Stimulated activated CD4-positive, alpha-beta T cell treated with anti-CD3 and anti-CD28 coated beads, Interleukin-15, amount 100 ng/mL, for 1 hour (primary cell): ENCODE measurements around the gene UCHL5.
"Not testable (repeated sequence)": the region's sequence is repeated elsewhere in the genome, so short reads cannot be mapped to it uniquely, and the experiment has no call there.

Experiments
- DNase-seq, 2 donors: peaks; one replicate each; pipeline ENCODE4 v3.0.0-alpha.2; 2020; ENCODE audit warnings: low read depth in 1 of 2, low spot score in 1 of 2

UCHL5 gene

DNA sequence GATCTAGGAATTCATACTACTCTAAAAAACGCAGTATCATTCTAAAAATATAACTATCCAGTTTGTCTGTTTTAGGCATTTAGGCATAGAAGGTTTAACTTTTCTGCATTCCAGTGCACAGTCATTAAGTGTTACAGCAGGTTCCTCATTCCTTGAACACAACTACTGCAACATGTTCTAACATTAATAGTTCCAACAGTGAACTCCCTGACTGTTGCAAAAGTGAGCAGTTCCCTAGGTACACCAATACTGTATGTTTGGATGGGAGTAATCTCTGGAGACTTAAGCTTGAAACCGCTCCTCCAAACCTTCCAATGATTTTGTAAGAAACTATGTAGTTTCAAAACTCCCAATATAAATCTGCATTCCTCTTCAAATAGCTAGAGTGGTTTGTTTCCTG is 46.2 kb downstream of the UCHL5 start:
- DNase-seq = no peak

GRCh38 chr1:193011406-193011805 is 47.8 kb downstream of the UCHL5 start:
- DNase-seq = no peak

- DNase-seq = no peak
These were observed 49.7 kb downstream of the UCHL5 start for GRCh38 chr1:193009501-193009900.

- no peak for DNase-seq
These were observed 53.4 kb downstream of the UCHL5 start for GRCh38 chr1:193005785-193006184.

DNA sequence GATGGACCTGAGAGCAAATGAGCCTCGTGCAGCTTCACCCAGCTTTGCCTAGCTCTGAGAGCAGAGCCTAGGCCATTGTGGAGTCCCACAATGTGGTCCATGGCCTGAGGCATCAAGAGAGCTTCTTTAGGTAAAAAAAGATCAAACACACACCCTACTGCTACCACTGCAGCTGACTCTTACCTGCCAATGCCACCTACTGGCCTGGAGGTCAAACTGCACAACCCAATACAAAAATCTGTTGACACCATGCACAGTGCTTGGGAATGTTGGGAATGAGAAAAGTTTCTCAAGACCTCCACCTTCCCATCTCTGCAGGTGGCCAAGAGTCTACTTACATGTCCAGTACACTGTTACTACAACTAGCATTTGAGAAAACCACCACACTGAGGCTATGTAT is 60.6 kb downstream of the UCHL5 start:
- no peak for DNase-seq

DNA sequence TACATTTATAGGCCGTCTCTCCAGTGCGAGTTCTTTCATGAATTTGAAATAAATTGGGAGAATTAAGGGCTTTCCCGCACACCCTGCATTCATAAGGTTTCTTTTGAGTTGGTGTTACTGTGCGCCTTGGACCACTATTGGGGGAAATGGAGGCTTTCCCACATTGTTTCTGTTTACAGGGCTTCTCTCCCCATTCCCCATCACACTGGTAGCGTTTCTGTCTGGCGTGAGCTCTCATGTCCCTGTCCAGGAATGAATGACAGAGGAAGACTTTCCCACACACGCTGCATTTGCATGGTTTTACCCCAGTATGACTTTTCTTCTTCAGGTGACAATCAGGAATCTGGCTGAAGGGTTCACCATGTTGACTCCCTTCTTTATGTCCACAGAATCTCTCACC is 65.0 kb downstream of the UCHL5 start:
- DNase-seq = no peak

GRCh38 chr1:192993426-192994085 is 65.6 kb downstream of the UCHL5 start:
- no peak for DNase-seq

DNA sequence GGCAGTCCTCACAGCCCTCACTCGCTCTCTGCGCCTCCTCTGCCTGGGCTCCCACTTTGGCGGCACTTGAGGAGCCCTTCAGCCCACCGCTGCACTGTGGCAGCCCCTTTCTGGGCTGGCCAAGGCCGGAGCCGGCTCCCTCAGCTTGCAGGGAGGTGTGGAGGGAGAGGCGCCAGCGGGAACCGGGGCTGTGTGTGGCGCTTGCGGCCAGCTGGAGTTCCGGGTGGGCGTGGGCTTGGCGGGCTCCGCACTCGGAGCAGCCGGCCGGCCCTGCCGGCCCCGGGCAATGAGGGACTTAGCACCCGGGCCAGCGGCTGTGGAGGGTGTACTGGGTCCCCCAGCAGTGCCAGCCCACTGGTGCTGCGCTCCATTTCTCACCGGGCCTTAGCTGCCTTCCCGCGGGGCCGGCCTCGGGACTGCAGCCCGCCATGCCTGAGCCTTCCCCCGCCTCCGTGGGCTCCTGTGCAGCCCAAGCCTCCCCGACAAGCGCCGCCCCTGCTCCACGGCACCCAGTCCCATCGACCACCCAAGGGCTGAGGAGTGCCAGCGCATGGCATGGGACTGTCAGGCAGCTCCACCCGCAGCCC is 72.3 kb downstream of the UCHL5 start:
- not testable (repeated sequence) for DNase-seq

DNA sequence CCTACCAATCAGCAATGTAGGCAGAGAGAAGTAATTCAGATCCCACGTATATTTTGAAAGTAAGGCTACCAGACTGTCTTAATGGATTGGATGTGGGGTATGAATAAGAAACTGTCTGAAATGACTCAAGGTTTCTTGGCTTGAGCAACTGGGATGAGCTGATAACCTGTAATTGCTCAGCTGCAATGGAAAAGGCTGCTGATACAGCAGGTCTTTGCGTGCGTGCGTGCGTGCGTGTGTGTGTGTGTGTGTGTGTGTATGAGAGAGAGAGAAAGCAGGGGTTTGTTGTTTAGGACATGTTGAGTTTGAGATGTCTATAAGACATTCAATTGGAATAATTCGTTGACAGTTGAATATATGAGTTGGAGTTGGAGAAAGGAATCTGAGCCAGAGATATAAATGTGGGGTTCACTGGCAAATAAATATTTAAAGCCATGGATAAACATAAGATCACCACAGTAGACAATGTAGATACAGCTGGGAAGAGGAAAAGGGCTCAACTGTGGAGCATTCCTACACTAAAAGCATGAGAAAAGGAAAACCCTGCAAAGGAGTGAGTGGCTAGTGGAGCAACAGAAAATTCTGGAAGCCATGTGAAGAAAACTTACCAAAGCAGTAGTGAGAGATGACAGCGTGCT is 72.9 kb downstream of the UCHL5 start:
- peak in 1 of 2 donors; percentile 7 for DNase-seq

DNA sequence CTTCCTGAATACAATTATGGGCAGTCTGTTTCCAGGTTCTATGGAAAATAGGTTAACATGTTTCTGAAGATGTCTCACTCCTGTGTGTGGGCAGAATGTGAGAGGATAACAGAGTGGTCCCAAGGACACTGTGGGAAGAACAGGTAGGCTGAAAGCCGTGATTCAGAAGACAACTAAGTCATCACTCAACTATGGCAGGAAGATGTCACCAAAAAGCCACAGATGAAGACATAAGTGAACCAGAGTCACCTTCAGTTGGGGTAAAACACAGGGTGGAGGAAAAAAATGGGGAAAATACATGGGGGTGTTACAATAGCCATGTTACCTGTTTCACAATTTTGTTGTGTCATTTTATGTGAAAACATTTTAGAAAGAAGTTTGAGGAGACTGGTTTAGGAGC is 75.1 kb downstream of the UCHL5 start:
- DNase-seq = no peak

DNA sequence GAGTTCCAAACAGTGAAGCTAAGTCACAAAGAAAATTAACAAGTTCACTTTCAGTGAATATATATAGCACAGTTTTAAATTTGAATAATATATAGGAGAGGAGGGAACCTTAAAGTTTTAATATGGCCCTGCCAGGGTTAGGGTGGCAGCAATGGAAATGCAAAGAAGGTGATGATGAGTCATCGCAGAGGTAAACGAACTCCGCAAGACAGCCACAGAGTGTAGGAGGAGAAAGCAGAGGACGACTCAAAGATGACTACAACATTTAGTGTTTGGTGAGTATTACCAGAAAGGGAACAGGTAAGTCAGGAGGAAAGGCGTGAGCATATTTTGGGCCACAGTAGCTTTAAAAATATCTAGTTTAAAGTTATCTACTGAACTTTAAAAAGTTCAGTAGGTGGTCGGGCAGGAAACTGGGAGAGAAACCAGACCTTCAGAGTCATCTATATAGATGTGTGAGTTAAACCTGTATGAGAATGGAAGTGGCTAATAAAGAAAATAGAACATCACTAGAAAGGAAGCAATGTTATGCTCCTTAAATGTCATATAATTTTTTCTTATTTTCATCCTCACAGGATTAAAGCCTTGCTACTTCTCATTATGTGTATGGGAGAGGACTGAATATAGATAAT is 75.7 kb downstream of the UCHL5 start:
- DNase-seq = no peak

DNA sequence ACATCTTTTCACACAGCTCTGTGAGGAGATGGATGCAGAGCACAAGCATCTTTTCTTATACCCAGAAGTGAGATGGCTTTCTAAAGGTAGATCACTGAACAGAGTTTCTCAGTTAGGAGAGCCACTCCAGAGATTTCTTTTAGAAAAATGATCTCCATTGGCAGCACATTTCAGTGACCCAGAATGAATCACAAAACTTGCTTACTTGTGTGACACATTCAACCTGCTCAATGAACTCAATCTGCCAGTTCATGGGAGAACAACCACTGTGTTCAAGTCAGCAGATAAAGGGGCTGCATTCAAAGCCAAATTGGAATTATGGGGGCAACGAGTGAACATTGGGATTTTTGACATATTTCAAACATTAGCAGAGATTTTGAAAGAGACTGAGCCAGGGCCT is 78.3 kb downstream of the UCHL5 start:
- no peak for DNase-seq

GRCh38 chr1:192980334-192980733 is 78.8 kb downstream of the UCHL5 start:
- DNase-seq = not testable (repeated sequence)

DNA sequence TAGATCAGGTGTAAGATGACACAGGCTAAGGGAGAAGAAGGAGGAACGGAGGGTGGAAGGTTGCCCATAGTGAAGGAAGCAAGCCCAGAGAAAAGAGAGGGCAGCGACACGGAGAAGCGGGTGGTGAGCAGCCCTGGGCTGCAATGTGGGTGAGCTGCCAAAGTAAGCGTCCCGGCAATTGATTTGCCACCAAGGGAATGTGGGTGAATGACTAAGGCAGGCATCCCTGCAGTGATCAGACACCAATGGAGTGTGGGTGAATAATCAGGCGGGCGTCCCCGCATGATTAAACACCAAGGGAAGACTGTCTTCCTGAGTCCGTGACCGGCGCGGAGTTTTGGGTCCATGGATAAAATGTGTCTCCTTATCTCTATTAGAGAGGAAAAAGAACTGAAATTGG is 79.6 kb downstream of the UCHL5 start:
- DNase-seq = no peak

DNA sequence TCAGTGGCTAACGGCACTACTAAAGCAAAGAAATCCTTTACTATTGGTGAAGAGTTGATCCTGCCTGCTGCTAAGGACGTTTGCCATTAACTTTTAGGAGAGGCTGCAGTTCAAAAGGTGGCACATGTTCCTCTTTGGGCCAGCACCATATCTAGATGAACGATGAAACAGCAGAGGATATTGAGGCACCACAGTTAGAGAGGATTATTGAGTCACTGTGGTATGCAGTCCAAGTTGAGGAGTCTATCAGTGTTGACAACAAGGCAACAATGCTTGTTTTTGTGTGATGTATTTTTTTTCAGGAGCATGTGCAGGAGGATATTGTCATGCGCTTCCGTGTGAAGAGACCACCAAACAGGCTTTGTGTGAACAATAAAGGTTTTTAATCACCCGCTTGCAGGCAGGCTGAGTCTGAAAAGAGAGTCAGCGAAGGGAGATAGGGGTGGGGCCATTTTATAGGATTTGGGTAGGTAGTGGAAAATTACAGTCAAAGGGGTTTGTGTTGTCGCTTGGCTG is 80.9 kb downstream of the UCHL5 start:
- DNase-seq = no peak

GRCh38 chr1:192977089-192977706 is 82.0 kb downstream of the UCHL5 start:
- no peak for DNase-seq

- DNase-seq = no peak
These were observed 82.6 kb downstream of the UCHL5 start for GRCh38 chr1:192976576-192976975.

GRCh38 chr1:192974701-192975100 is 84.5 kb downstream of the UCHL5 start:
- DNase-seq = no peak

DNA sequence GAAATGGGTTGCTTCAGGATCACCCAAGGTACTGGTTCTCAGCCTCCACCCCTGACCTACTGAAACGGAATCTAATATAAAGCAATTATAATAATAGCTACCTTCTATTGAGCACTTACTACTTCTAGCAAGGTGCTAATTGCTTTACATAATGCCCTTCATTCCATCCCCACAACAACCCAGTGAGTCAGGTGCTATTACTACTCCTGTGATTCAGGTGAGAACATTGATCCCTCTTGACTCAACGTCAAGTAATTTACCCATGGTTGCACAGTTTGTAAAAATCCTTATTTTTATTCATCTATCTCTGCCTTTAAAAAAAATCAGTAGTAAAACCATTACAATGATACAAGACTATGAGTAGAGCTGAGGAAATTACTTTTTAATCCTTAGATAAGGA is 85.2 kb downstream of the UCHL5 start:
- no peak for DNase-seq

GRCh38 chr1:192973202-192973601 is 86.0 kb downstream of the UCHL5 start:
- DNase-seq = no peak

DNA sequence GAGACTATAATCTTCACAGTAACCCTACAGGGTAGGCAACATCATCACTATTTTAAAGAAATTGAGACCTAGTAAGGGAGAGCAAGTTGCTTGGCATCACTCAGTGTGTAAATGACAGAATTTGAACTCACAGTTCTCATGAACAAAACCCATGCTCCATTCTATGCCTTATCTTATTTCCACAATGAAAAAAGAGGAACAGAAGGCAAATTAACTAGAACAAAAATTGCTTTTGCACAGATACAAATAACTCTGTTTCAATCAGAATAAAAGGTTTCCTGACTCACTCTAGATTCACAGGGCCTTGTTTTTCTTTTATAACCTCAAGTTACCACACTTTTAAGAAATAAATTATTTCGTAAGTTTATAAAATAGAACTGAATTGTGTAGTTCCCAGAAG is 90.1 kb downstream of the UCHL5 start:
- DNase-seq = no peak

GRCh38 chr1:192968323-192968722 is 90.8 kb downstream of the UCHL5 start:
- DNase-seq = no peak
